ENCODE results near the gene ANKRD63.

The ANKRD63 gene

DNA sequence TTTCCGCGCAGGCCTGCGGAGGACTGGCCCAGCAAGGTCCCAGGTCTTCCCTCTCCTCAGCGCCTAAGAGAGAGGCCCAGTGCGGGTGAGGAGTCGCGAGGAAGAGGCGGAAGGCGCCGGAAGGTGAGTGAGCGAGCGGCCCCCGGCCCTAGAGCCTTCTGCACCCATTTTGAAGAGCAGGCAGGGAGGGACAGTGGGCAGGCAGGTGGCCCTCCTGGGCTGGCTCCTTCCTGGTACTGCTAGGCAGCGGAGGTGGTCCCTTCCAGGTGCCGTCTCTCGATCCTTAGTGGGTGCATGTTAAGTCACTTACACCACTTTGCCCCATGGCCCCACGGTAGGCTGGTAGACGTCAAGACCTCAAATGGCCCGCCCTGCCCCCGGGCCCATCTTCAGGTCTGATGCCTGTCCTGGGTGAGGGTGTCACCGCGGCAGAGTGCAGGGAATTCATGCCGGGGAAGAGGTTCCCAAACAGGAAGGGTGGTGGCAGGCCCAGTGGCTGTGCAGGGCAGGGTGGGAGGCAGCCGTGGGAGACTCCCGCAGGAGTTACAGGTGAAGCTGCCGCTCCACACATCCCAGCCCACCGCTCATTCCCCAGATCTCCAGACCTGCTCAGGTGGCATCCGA is 29.6 kb downstream of the ANKRD63 start:
- H3K79me2 ChIP-seq (ENCODE audit: control insufficient read depth, low read length) = no peaks in the 10 kb centered on the region
- no peaks in the 10 kb centered on the region for H3K9me3 ChIP-seq (ENCODE audit: control insufficient read depth, insufficient read depth, low read length)
- TF ChIP-seq, protein P1, sequence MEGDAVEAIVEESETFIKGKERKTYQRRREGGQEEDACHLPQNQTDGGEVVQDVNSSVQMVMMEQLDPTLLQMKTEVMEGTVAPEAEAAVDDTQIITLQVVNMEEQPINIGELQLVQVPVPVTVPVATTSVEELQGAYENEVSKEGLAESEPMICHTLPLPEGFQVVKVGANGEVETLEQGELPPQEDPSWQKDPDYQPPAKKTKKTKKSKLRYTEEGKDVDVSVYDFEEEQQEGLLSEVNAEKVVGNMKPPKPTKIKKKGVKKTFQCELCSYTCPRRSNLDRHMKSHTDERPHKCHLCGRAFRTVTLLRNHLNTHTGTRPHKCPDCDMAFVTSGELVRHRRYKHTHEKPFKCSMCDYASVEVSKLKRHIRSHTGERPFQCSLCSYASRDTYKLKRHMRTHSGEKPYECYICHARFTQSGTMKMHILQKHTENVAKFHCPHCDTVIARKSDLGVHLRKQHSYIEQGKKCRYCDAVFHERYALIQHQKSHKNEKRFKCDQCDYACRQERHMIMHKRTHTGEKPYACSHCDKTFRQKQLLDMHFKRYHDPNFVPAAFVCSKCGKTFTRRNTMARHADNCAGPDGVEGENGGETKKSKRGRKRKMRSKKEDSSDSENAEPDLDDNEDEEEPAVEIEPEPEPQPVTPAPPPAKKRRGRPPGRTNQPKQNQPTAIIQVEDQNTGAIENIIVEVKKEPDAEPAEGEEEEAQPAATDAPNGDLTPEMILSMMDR (IDR thresholded peaks at IDR 0.05; ENCODE audit: low read depth, low read length, poor library complexity, severe bottlenecking) = no peak
- 0 out of 2 replicates have a peak, but pooled peaks have one; percentile 2 for TF ChIP-seq EZH2phosphoT487 (IDR thresholded peaks at IDR 0.05; ENCODE audit: borderline replicate concordance, low read length)
- H3F3A ChIP-seq (ENCODE audit: control insufficient read depth, insufficient read depth) = no peaks in the 10 kb centered on the region
- H3K4me3 ChIP-seq (ENCODE audit: low read length) = no peak overlapping the region
- peaks cover 43% of the 10 kb centered on the region for H3K27me3 ChIP-seq (ENCODE audit: control insufficient read depth, low read length)
- H4K20me1 ChIP-seq (ENCODE audit: control insufficient read depth, insufficient read depth, low read depth, low read length) = no peaks in the 10 kb centered on the region
- H3K27ac ChIP-seq (ENCODE audit: low read depth, low read length) = no peak overlapping the region
- no peaks in the 10 kb centered on the region for H3K4me1 ChIP-seq (ENCODE audit: control insufficient read depth, low read length)
- H3K9me2 ChIP-seq (replicated peaks; ENCODE audit: control insufficient read depth, low read length) = no peaks in the 10 kb centered on the region
- H3K36me3 ChIP-seq (ENCODE audit: control insufficient read depth, low read length) = no peaks in the 10 kb centered on the region
- H3K4me2 ChIP-seq (ENCODE audit: low read length) = no peak overlapping the region

DNA sequence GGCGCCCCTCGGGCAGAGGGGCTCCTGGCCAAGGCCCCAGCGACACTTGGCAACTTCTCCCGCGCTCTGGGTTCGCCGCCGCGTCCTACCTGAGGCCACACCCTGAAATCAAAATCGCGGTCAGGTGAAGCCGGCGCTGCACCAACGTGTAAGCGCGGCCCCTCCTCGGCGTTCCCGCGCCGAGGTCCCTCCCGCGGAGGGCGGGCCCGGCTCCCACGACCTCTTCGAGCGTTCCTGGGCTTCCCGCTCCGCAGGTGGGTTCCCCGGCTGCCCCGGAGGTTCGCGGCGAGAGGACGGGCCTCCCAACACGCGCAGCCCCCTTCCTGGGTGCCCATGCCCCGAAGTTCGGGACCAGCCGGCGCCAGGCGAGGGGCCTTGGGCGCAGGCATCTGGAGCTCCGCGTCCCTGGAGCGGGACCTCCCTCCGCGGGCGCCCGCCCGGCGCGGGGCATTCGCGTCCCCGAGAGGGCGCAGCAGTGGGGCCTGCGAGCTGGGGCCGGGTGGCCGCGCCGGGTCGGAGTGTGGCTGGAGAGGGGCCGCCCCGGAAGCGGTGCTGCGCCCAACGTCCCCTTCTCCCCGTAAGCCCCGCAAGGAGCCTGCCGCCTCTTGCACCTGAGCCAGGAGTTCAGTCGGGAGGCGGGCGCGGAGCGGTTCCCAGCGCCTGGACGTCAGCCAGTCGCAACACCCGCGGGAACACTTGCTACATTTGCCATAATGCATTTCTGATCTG is 30.3 kb downstream of the ANKRD63 start:
- H4K20me1 ChIP-seq (ENCODE audit: control insufficient read depth, insufficient read depth, low read depth, low read length) = no peaks in the 10 kb centered on the region
- H3K4me2 ChIP-seq (ENCODE audit: low read length) = no peak overlapping the region
- no peaks in the 10 kb centered on the region for H3K9me2 ChIP-seq (replicated peaks; ENCODE audit: control insufficient read depth, low read length)
- no peaks in the 10 kb centered on the region for H3K9me3 ChIP-seq (ENCODE audit: control insufficient read depth, insufficient read depth, low read length)
- no peaks in the 10 kb centered on the region for H3K36me3 ChIP-seq (ENCODE audit: control insufficient read depth, low read length)
- H3K27me3 ChIP-seq (ENCODE audit: control insufficient read depth, low read length) = peaks cover 43% of the 10 kb centered on the region
- H3K27ac ChIP-seq (ENCODE audit: low read depth, low read length) = no peak overlapping the region
- TF ChIP-seq EZH2phosphoT487 (IDR thresholded peaks at IDR 0.05; ENCODE audit: borderline replicate concordance, low read length) = peak; percentile 42; the same call in 1 of the 2 replicates
- TF ChIP-seq, protein P1 (IDR thresholded peaks at IDR 0.05; ENCODE audit: low read depth, low read length, poor library complexity, severe bottlenecking) = no peak
- H3K79me2 ChIP-seq (ENCODE audit: control insufficient read depth, low read length) = no peaks in the 10 kb centered on the region
- no peaks in the 10 kb centered on the region for H3K4me1 ChIP-seq (ENCODE audit: control insufficient read depth, low read length)
- H3K4me3 ChIP-seq (ENCODE audit: low read length) = no peak overlapping the region
- no peaks in the 10 kb centered on the region for H3F3A ChIP-seq (ENCODE audit: control insufficient read depth, insufficient read depth)

DNA sequence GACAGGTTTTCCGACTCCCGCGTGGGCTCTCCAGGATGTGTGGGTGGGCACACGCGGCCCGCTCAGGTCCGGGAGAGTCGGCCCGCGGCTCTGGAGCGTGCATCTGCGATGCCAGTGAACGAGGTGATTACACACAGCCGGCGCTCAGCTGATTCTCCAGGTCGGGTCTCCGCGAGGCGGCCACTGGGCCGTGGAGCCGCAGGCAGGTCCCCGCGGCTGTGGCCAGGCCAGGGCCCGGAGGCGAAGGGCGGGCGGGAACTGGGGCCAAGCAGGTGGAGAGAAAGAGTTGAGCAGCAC is 30.8 kb downstream of the ANKRD63 start:
- H3K79me2 ChIP-seq (ENCODE audit: control insufficient read depth, low read length) = no peaks in the 10 kb centered on the region
- H3K4me1 ChIP-seq (ENCODE audit: control insufficient read depth, low read length) = no peaks in the 10 kb centered on the region
- no peaks in the 10 kb centered on the region for H3K9me2 ChIP-seq (replicated peaks; ENCODE audit: control insufficient read depth, low read length)
- TF ChIP-seq, protein P1 (IDR thresholded peaks at IDR 0.05; ENCODE audit: low read depth, low read length, poor library complexity, severe bottlenecking) = no peak
- no peak for TF ChIP-seq EZH2phosphoT487 (IDR thresholded peaks at IDR 0.05; ENCODE audit: borderline replicate concordance, low read length)
- H3K27ac ChIP-seq (ENCODE audit: low read depth, low read length) = no peak overlapping the region
- H3F3A ChIP-seq (ENCODE audit: control insufficient read depth, insufficient read depth) = no peaks in the 10 kb centered on the region
- peaks cover 43% of the 10 kb centered on the region for H3K27me3 ChIP-seq (ENCODE audit: control insufficient read depth, low read length)
- no peak overlapping the region for H3K4me3 ChIP-seq (ENCODE audit: low read length)
- H3K36me3 ChIP-seq (ENCODE audit: control insufficient read depth, low read length) = no peaks in the 10 kb centered on the region
- H3K4me2 ChIP-seq (ENCODE audit: low read length) = no peak overlapping the region
- H3K9me3 ChIP-seq (ENCODE audit: control insufficient read depth, insufficient read depth, low read length) = no peaks in the 10 kb centered on the region
- H4K20me1 ChIP-seq (ENCODE audit: control insufficient read depth, insufficient read depth, low read depth, low read length) = no peaks in the 10 kb centered on the region
